PC-3 (cell line): ENCODE data around the gene FHAD1. TPM values are rescaled to one million over a fixed set of nuclear protein-coding genes. Genes with fewer than 3 reads are reported as not detected.

Source experiments
- ATAC-seq: fragments of 200-7000 bp; cut with Tn5 transposase; 2 replicates; pipeline ENCODE4 v1.9.1; 2020; ENCODE audit warnings: mild to moderate bottlenecking, moderate library complexity
- BruUV-seq: library from RNA; stranded (reverse); fragments of 400-500 nt; replicated peaks from 2 replicates; lab custom pipeline; 2021; lab: Mats Ljungman, UMichigan
- CTCF ChIA-PET: fragments of 300-600 bp; sonication (Branson Sonifier 250); formaldehyde crosslinking; loops from one replicate; lab custom pipeline; 2022; ENCODE audit warnings: antibody characterized with exemption; lab: Charles Lee
- POLR2A ChIA-PET: fragments of 300-600 bp; sonication (Branson Sonifier 250); formaldehyde crosslinking; loops from one replicate; lab custom pipeline; 2022; ENCODE audit warnings: antibody characterized with exemption; ENCODE audit not compliant: unreplicated experiment; lab: Charles Lee
- DNase-seq: peaks from one replicate; pipeline ENCODE4 v3.0.0-alpha.2; 2015
- H2AFZ ChIP-seq: fragments of 300-600 bp; sonication (generic); 2 replicates; pipeline ENCODE4 v1.6.0; 2016; ENCODE audit warnings: antibody characterized with exemption, low read length
- H3F3A ChIP-seq: fragments of 300-600 bp; sonication (generic); one replicate; pipeline ENCODE4 v1.6.0; 2017; ENCODE audit warnings: antibody characterized with exemption, low read length, control low read depth, mild to moderate bottlenecking; ENCODE audit not compliant: unreplicated experiment
- H3K27ac ChIP-seq: fragments of 300-600 bp; sonication (generic); 2 replicates; pipeline ENCODE4 v1.5.1; 2016; ENCODE audit warnings: mild to moderate bottlenecking, low read length
- H3K27me3 ChIP-seq: fragments of 300-600 bp; sonication (generic); 2 replicates; pipeline ENCODE4 v1.6.1; 2016; ENCODE audit warnings: low read length, mixed read lengths
- H3K36me3 ChIP-seq: fragments of 300-600 bp; sonication (generic); 2 replicates; pipeline ENCODE4 v1.6.1; 2016; ENCODE audit warnings: low read depth, mixed run types, low read length, mixed read lengths
- H3K4me1 ChIP-seq: fragments of 300-600 bp; sonication (generic); 2 replicates; pipeline ENCODE4 v1.5.1; 2016; ENCODE audit warnings: low read length; ENCODE audit not compliant: insufficient read depth
- H3K4me2 ChIP-seq: fragments of 300-600 bp; sonication (generic); 2 replicates; pipeline ENCODE4 v1.6.0; 2016; ENCODE audit warnings: low read length
- H3K4me3 ChIP-seq: fragments of 300-600 bp; sonication (generic); 2 replicates; pipeline ENCODE4 v1.5.1; 2016; ENCODE audit warnings: mild to moderate bottlenecking, low read length, mixed read lengths
- H3K79me2 ChIP-seq: fragments of 300-600 bp; sonication (generic); 2 replicates; pipeline ENCODE4 v1.6.1; 2017; ENCODE audit warnings: low read length, mixed read lengths
- H3K9ac ChIP-seq: fragments of 300-600 bp; sonication (generic); 2 replicates; pipeline ENCODE4 v1.6.0; 2016; ENCODE audit warnings: mild to moderate bottlenecking, low read length
- H3K9me2 ChIP-seq: fragments of 300-600 bp; sonication (generic); replicated peaks from 2 replicates; pipeline ENCODE4 v1.6.1; 2016; ENCODE audit warnings: mixed run types, low read length, mixed read lengths
- H3K9me3 ChIP-seq: fragments of 300-600 bp; sonication (generic); 2 replicates; pipeline ENCODE4 v1.6.1; 2016; ENCODE audit warnings: low read length, mixed read lengths
- H4K20me1 ChIP-seq: fragments of 300-600 bp; sonication (generic); 2 replicates; pipeline ENCODE4 v1.6.1; 2016; ENCODE audit warnings: low read length, mixed read lengths
- EZH2 ChIP-seq: fragments of 300-600 bp; sonication (generic); IDR thresholded peaks from one replicate; pipeline ENCODE4 v1.6.1; 2017; ENCODE audit warnings: antibody characterized with exemption, mild to moderate bottlenecking, low read length; ENCODE audit not compliant: unreplicated experiment
- EZH2phosphoT487 ChIP-seq: fragments of 300-600 bp; sonication (generic); IDR thresholded peaks from 2 replicates; pipeline ENCODE4 v1.6.1; 2018; ENCODE audit warnings: mild to moderate bottlenecking, antibody characterized with exemption, low read length, borderline replicate concordance
- intact Hi-C: fragments of 100-400 bp; cut with micrococcal nuclease; formaldehyde crosslinking; loops from 2 replicates; pipeline ENCODE4 v1.9.0; 2023
- total RNA-seq: library from RNA; depleted of rRNA; stranded (reverse); fragments of >200 nt; gene quantifications from 2 replicates; pipeline ENCODE4 v1.2.3, GENCODE V29; 2014
- TF ChIP-seq, protein P1 (sequence below): fragments of 300-600 bp; sonication (generic); conservative IDR thresholded peaks from 2 replicates; pipeline ENCODE4 v1.5.1; 2017; ENCODE audit warnings: antibody characterized with exemption, low read depth, mild to moderate bottlenecking, low read length

FHAD1 gene
- total RNA-seq, 1 experiment from 2014 or later = 0.95 TPM

GRCh38 chr1:15364740-15365139 is 117.7 kb downstream of the FHAD1 start:
- H3K4me2 ChIP-seq = no peak overlapping the region
- no peak for ATAC-seq

DNA sequence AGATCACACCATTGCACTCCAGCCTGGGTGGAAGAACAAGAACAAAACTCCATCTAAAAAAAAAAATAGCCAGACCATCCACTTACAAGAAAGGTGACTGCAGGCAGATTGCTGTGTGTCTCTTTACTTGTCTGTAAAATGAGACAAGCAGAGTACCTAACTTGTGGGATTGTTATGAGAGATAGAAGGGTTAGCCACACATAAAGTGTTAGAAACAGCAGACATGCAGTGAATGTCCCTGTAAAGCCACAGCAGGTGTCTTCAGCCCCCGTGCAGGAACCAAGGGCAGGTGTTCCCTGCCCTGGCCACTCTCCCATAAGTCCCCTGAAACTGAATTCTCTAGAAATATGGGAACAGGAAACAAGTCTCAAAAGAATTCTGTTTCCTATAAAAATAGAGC is 121.9 kb downstream of the FHAD1 start:
- BruUV-seq = no TSS peak
- CTCF ChIA-PET = no interaction called here
- no peaks in the 10 kb centered on the region for H3K36me3 ChIP-seq
- H3K4me2 ChIP-seq = no peak overlapping the region
- DNase-seq (no peak), ATAC-seq (no peak)
- POLR2A ChIA-PET = no interaction called here
- H3K27ac ChIP-seq = no peak overlapping the region
- no peaks in the 10 kb centered on the region for H3K9me3 ChIP-seq
- TF ChIP-seq EZH2 (no peak), EZH2phosphoT487 (no peak)
- TF ChIP-seq, protein P1, sequence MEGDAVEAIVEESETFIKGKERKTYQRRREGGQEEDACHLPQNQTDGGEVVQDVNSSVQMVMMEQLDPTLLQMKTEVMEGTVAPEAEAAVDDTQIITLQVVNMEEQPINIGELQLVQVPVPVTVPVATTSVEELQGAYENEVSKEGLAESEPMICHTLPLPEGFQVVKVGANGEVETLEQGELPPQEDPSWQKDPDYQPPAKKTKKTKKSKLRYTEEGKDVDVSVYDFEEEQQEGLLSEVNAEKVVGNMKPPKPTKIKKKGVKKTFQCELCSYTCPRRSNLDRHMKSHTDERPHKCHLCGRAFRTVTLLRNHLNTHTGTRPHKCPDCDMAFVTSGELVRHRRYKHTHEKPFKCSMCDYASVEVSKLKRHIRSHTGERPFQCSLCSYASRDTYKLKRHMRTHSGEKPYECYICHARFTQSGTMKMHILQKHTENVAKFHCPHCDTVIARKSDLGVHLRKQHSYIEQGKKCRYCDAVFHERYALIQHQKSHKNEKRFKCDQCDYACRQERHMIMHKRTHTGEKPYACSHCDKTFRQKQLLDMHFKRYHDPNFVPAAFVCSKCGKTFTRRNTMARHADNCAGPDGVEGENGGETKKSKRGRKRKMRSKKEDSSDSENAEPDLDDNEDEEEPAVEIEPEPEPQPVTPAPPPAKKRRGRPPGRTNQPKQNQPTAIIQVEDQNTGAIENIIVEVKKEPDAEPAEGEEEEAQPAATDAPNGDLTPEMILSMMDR = no peak
- no peaks in the 10 kb centered on the region for H3K9me2 ChIP-seq
- H3F3A ChIP-seq = no peaks in the 10 kb centered on the region
- H3K79me2 ChIP-seq = no peaks in the 10 kb centered on the region
- H2AFZ ChIP-seq = no peak overlapping the region
- H3K4me3 ChIP-seq = no peak overlapping the region
- intact Hi-C loops = no loop called here
- no peaks in the 10 kb centered on the region for H3K27me3 ChIP-seq
- peaks cover 8% of the 10 kb centered on the region; the same call in 1 of the 2 replicates for H3K4me1 ChIP-seq
- H4K20me1 ChIP-seq = no peaks in the 10 kb centered on the region
- no peak overlapping the region for H3K9ac ChIP-seq

More at GRCh38 chr1:15364740-15365139, 117.7 kb downstream of the FHAD1 start:
- H3F3A ChIP-seq = no peaks in the 10 kb centered on the region
- no peak overlapping the region for H3K4me3 ChIP-seq
- intact Hi-C loops = no loop called here
- H3K27ac ChIP-seq = no peak overlapping the region
- no peak for DNase-seq
- ChIA-PET POLR2A (no interaction called here), CTCF (interaction anchor here (0.7 kb wide), 1 partner anchor 67 kb away, joined by 7 read pairs; no protein-coding TSS in a partner anchor)
- H3K9me3 ChIP-seq = no peaks in the 10 kb centered on the region
- H3K9ac ChIP-seq = no peak overlapping the region
- H3K79me2 ChIP-seq = no peaks in the 10 kb centered on the region
- H2AFZ ChIP-seq = no peak overlapping the region
- H3K9me2 ChIP-seq = no peaks in the 10 kb centered on the region
- H3K4me1 ChIP-seq = peaks cover 8% of the 10 kb centered on the region; the same call in 1 of the 2 replicates
- TF ChIP-seq EZH2 = no peak
- no peak for TF ChIP-seq EZH2phosphoT487
- TF ChIP-seq, protein P1 = peak; percentile 26; the same call in 1 of the 2 replicates
- no peaks in the 10 kb centered on the region for H4K20me1 ChIP-seq
- H3K27me3 ChIP-seq = no peaks in the 10 kb centered on the region
- no peaks in the 10 kb centered on the region for H3K36me3 ChIP-seq
- no TSS peak for BruUV-seq

DNA sequence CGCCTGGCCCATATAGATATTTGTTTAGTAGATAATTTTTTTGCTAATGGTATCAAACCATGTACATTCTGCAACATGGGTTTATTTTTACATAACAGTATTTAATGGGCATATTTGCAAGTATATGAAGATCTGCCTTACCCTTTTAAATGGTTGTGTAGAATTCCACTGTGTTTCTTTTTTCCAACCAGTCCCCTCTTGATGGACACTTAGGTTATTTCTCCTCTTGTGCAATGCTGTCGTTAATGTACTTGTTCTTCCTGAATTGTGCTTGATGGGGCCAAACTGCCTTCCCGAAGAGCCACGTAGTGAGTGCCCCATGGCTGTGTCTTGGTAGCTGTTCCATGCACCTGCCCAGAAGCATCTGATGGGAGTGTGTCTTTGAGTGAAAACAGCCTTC is 123.2 kb downstream of the FHAD1 start:
- BruUV-seq = no TSS peak

More for the DNA sequence above, 123.2 kb downstream of the FHAD1 start:
- H4K20me1 ChIP-seq = no peaks in the 10 kb centered on the region
- ChIA-PET CTCF (no interaction called here), POLR2A (no interaction called here)
- H3K9me3 ChIP-seq = no peaks in the 10 kb centered on the region
- no peak overlapping the region for H3K4me2 ChIP-seq
- H3K79me2 ChIP-seq = no peaks in the 10 kb centered on the region
- no peak overlapping the region for H2AFZ ChIP-seq
- no peak overlapping the region for H3K4me3 ChIP-seq
- no peak overlapping the region for H3K9ac ChIP-seq
- DNase-seq (no peak), ATAC-seq (no peak)
- H3K27ac ChIP-seq = no peak overlapping the region
- no peaks in the 10 kb centered on the region for H3F3A ChIP-seq
- H3K36me3 ChIP-seq = no peaks in the 10 kb centered on the region
- peaks cover 8% of the 10 kb centered on the region; the same call in 1 of the 2 replicates for H3K4me1 ChIP-seq
- no peaks in the 10 kb centered on the region for H3K27me3 ChIP-seq
- intact Hi-C loops = no loop called here
- no peaks in the 10 kb centered on the region for H3K9me2 ChIP-seq
- TF ChIP-seq, protein P1 = no peak
- no peak for TF ChIP-seq EZH2phosphoT487
- TF ChIP-seq EZH2 = no peak
